NT2/D1 (cell line): ENCODE data around the gene MAP2K5.

Experiments used
- SUZ12 ChIP-seq: IDR thresholded peaks from 2 replicates; pipeline ENCODE4 v1.6.1; 2011; ENCODE audit not compliant: insufficient read length, insufficient read depth; ENCODE audit errors: extremely low read depth
- YY1 ChIP-seq: IDR thresholded peaks from 2 replicates; pipeline ENCODE4 v1.6.1; 2011; ENCODE audit not compliant: insufficient read length, insufficient read depth
- ZNF274 ChIP-seq: IDR thresholded peaks from 2 replicates; pipeline ENCODE4 v1.6.1; 2011; ENCODE audit warnings: mild to moderate bottlenecking, low read depth, low read length

DNA sequence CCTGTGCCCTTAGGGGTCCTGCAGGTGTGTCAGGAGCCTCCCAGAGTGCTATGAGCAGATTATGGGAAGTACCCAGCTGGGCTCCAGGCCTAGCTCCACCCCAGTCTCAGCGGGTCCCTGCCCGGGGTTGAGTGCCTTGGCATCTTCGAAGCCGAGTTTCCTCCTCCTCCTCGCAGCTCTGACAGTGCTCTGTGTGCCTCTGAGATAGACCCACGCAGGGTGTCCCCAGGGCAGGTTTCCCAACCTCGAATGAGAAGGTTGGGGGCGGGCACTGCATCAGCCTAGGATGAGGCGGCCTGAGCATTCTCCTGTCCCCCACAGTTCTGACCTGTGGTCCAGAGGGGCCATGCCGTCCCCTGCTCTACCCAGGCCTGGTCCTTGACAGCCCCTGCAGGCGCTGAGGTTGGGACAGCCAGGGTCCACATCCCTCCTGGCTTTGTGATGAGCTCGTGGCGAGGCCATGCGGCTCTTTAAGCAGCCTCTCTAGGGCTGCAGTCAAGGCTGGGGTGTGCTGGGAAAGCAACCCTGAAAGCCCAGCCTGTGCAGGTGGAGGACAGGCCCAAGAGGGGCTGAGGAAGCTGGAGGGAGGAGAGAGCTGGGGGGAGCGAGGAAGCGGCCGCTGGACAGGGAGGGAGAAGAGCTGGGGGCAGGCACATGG, 262.6 kb downstream of the MAP2K5 start:
- TF ChIP-seq SUZ12, result no peak
- no peak for TF ChIP-seq YY1
- no peak for TF ChIP-seq ZNF274
